GM21367 (cell line): Measurements from ENCODE around the gene PWWP2B.
A peak's percentile ranks its signal among the peaks of the same experiment; 100 is the strongest.

Experiments used
- ATAC-seq: cut with Tn5 transposase; IDR thresholded peaks from one replicate; pipeline ENCODE4 v1.9.1; 2021; ENCODE audit not compliant: unreplicated experiment

Gene PWWP2B

GRCh38 chr10:132416566-132417256 is 19.7 kb downstream of the PWWP2B start:
- no peak for ATAC-seq

GRCh38 chr10:132417257-132417910 is 20.4 kb downstream of the PWWP2B start:
- no peak for ATAC-seq

GRCh38 chr10:132417957-132418441 is 21.0 kb downstream of the PWWP2B start:
- ATAC-seq: no peak

GRCh38 chr10:132418527-132419416 is 21.8 kb downstream of the PWWP2B start:
- no peak for ATAC-seq

GRCh38 chr10:132419538-132420468 is 22.8 kb downstream of the PWWP2B start:
- ATAC-seq: no peak

DNA sequence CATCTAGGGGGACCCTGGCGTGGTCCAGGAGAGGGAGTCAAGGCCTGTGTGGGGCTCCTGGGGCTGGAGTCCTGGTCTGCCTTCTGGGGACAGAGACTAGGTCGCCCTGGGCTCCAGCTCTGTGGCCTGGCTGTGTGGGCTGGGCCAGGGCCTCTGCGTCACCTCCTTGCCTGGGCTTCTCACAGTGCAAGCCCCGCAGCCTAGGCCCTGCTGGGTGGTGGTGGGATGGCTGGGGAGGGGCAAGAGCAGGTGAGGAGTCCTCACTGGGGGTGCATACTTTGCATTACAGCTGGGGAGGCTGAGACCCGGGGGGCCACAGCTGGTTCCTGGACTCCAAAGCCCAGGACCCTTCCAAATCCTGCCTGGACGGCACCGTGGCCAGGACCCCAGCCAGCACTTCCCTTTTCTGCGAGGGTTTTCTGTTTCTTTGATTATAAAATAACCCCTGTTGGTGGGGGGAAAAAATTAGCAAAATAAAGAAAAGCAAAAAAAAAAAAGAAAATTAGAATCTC is 23.5 kb downstream of the PWWP2B start:
- ATAC-seq: no peak

- ATAC-seq: peak; percentile 61
Observed at GRCh38 chr10:132420981-132421846, 24.2 kb downstream of the PWWP2B start.

DNA sequence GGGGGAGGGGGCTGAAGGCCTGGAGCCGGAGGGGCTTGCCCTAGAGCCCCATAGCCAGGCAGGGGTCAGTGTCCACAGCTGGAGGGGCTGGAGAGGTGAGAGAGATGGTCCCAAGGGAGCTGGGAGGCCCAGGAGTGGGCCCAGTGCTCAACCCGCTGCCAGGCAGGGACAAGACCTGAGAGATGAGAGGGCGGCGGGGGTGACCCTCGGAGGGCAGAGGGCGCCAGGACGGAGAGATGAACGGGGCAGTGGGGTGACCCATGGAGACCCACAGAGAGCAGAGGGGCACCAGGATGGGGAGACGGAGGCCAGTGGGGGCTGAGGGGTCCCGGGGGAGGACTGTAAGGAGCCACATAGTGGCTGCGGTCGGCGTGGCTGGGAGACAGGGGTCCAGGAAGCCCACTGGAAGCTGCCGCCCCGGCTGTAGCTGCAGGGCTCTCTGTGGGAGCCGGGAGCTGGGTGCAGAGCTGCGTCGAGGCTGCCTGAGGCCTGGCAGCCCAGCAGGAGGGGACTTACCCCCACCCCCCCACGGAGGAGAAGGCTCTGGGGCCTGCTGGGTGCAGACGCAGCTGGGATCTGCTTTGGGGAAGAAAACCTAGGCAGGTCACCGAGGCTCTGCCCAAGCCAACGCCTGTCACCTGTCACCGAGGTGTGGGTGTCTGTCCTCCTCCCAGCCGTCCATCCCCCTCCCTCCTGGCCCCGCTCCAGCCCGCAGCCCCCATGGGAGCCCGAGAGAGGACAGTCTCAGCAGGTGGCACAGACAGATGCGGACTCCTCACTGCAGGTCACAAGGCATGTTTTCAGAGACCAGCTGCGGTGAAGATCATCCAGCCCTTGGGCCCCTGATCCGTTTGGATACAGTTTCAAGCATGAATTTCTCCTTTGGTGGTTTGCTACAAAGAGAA is 25.1 kb downstream of the PWWP2B start:
- peak; percentile 41 for ATAC-seq

GRCh38 chr10:132422903-132423825 is 26.2 kb downstream of the PWWP2B start:
- no peak for ATAC-seq

GRCh38 chr10:132423966-132424861 is 27.2 kb downstream of the PWWP2B start:
- no peak for ATAC-seq

GRCh38 chr10:132425029-132425756 is 28.2 kb downstream of the PWWP2B start:
- ATAC-seq: no peak

DNA sequence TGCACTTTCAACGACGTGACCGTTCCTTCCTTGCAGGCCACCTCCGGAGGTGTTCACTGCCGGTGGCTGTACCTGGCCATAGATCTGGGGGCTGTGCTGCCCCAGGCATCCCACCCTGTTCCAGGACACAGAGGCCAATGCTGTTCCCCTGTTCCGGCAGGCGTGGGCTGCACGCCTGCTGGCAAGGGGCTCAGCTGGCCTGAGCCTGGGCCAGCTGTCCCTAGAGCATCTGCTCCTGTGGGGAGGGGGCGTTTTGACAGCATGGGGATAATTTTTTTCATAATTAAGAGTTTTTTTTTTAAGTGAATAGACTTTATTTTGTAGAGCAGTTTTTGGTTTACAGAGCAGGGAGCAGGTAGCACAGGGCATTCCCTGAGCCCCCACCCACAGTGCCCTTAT is 28.8 kb downstream of the PWWP2B start:
- ATAC-seq: no peak

DNA sequence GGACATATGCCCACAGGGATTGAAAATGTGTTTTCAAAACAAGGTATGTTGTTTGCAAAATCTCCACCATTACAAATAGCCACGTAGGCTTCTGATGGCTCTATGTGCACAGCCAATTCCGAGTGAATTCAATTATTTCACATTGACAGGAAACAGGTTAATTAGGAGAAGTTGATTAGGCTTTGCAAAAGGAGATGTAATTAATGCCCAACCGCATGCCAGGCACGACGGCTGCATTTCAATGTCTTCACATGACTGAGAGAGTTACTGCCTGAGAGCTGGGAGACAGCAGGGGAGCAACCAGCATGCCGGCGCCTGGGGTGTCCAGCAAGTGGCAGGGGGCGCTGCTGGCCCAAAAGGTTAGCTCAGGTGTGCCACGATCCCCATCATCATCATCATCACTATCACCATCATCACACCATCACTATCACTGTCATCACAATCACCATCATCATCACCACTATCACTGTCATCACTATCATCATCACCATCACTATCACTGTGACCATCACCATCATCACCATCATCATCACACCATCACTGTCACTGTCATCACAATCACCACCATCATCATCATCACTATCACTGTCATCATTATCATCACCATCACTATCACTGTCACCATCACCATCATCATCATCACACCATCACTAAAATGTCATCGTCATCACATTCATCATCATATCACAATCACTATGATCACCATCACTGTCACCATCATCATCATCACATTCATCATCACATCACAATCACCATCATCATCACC is 30.2 kb downstream of the PWWP2B start:
- no peak for ATAC-seq

DNA sequence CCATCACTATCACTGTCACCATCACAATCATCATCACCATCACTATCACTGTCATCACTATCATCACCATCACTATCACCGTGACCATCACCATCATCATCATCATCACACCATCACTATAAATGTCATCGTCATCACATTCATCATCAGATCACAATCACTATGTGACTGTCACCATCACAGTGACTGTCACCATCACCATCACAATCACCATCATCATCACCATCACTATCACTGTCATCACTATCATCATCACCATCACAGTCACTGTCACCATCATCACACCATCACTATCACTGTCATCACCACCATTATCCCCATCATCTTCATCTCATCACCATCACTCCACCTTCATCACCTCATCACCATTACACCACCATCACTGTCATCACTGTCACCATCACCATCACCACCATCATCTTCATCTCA is 31.0 kb downstream of the PWWP2B start:
- no peak for ATAC-seq

GRCh38 chr10:132428486-132428995 is 31.5 kb downstream of the PWWP2B start:
- ATAC-seq: no peak
